ENCODE measurements around the gene PITPNM3.

The PITPNM3 gene

DNA sequence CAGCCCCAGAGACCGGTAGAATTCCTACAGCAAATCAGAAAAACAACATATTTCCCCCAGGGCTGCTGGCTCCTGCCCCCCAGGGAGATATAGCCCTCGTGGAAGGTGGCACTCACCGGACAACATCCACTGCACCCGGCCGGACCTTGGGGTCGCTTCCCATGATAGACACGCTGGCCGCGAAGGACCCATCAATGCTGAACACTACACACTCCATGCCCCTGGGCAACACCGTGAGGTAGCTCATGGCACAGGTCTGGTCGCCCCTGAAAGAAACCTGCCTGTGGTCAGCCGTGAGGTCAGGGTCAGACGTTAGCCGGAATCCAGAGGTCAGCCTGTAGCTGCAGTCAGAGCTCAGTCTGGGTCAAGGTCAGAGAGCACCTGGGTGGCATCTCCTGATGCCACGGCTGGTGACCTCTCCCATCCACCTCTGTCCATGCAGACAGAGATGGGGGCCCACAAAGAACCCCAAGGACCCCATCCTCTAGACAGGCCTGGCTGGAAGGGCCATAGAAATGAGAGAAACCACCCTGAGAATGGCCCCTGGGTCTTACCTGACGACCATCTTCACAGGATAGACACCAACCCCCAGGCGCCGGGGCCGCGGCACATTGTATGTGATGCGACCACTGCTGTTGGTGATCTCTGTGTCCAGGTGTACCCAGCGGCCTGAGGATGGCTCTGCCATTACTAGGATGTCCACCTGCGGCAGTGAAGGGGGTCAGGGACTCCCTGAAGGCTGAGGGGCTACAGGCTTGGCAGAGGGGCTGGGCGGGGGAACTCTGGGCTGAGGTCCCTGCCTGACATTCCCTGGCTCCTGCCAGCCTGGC, 92.5 kb downstream of the PITPNM3 start:
- TF ChIP-seq EZH2phosphoT487 (IDR thresholded peaks at IDR 0.05; ENCODE audit: borderline replicate concordance): no peak
- TF ChIP-seq, protein P1, sequence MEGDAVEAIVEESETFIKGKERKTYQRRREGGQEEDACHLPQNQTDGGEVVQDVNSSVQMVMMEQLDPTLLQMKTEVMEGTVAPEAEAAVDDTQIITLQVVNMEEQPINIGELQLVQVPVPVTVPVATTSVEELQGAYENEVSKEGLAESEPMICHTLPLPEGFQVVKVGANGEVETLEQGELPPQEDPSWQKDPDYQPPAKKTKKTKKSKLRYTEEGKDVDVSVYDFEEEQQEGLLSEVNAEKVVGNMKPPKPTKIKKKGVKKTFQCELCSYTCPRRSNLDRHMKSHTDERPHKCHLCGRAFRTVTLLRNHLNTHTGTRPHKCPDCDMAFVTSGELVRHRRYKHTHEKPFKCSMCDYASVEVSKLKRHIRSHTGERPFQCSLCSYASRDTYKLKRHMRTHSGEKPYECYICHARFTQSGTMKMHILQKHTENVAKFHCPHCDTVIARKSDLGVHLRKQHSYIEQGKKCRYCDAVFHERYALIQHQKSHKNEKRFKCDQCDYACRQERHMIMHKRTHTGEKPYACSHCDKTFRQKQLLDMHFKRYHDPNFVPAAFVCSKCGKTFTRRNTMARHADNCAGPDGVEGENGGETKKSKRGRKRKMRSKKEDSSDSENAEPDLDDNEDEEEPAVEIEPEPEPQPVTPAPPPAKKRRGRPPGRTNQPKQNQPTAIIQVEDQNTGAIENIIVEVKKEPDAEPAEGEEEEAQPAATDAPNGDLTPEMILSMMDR (conservative IDR thresholded peaks at IDR 0.05; ENCODE audit: low read length): no peak
- Histone ChIP-seq H3K4me2 (ENCODE audit: low read depth, low read length, poor library complexity, severe bottlenecking) (no peak overlapping the region), H3K79me2 (ENCODE audit: insufficient read depth, low read length) (no peaks in the 10 kb centered on the region), H4K20me1 (ENCODE audit: insufficient read depth, low read length, poor library complexity, severe bottlenecking) (no peaks in the 10 kb centered on the region), H3K36me3 (ENCODE audit: insufficient read depth, low read length) (no peaks in the 10 kb centered on the region), H2AFZ (ENCODE audit: low read length) (no peak overlapping the region), H3K27me3 (ENCODE audit: insufficient read depth, low read length, poor library complexity, severe bottlenecking) (no peaks in the 10 kb centered on the region), H3K4me3 (ENCODE audit: low read length, poor library complexity, severe bottlenecking) (no peak overlapping the region), H3K9me3 (ENCODE audit: insufficient read depth, low read depth, low read length) (no peaks in the 10 kb centered on the region), H3F3A (ENCODE audit: low read depth) (no peaks in the 10 kb centered on the region), H3K4me1 (ENCODE audit: insufficient read depth, low read length, poor library complexity, severe bottlenecking) (no peaks in the 10 kb centered on the region), H3K9ac (ENCODE audit: low read depth, low read length, poor library complexity, severe bottlenecking) (no peak overlapping the region), H3K9me2 (replicated peaks; ENCODE audit: low read depth, low read length) (no peaks in the 10 kb centered on the region)

GRCh38 chr17:6462692-6463091, 93.7 kb downstream of the PITPNM3 start:
- no peaks in the 10 kb centered on the region for H4K20me1 ChIP-seq (ENCODE audit: insufficient read depth, low read length, poor library complexity, severe bottlenecking)
- no peaks in the 10 kb centered on the region for H3K9me3 ChIP-seq (ENCODE audit: insufficient read depth, low read depth, low read length)

GRCh38 chr17:6461792-6462524, 94.4 kb downstream of the PITPNM3 start:
- no peaks in the 10 kb centered on the region for H3K79me2 ChIP-seq (ENCODE audit: insufficient read depth, low read length)
- H3K9me3 ChIP-seq (ENCODE audit: insufficient read depth, low read depth, low read length): no peaks in the 10 kb centered on the region
- H2AFZ ChIP-seq (ENCODE audit: low read length): no peak overlapping the region
- TF ChIP-seq EZH2phosphoT487 (IDR thresholded peaks at IDR 0.05; ENCODE audit: borderline replicate concordance): no peak
- TF ChIP-seq, protein P1 (conservative IDR thresholded peaks at IDR 0.05; ENCODE audit: low read length): no peak
- H3K9ac ChIP-seq (ENCODE audit: low read depth, low read length, poor library complexity, severe bottlenecking): no peak overlapping the region
- H3F3A ChIP-seq (ENCODE audit: low read depth): no peaks in the 10 kb centered on the region
- no peak overlapping the region for H3K4me3 ChIP-seq (ENCODE audit: low read length, poor library complexity, severe bottlenecking)
- H4K20me1 ChIP-seq (ENCODE audit: insufficient read depth, low read length, poor library complexity, severe bottlenecking): no peaks in the 10 kb centered on the region
- no peaks in the 10 kb centered on the region for H3K36me3 ChIP-seq (ENCODE audit: insufficient read depth, low read length)
- H3K27me3 ChIP-seq (ENCODE audit: insufficient read depth, low read length, poor library complexity, severe bottlenecking): no peaks in the 10 kb centered on the region
- H3K4me2 ChIP-seq (ENCODE audit: low read depth, low read length, poor library complexity, severe bottlenecking): no peak overlapping the region
- no peaks in the 10 kb centered on the region for H3K9me2 ChIP-seq (replicated peaks; ENCODE audit: low read depth, low read length)
- no peaks in the 10 kb centered on the region for H3K4me1 ChIP-seq (ENCODE audit: insufficient read depth, low read length, poor library complexity, severe bottlenecking)

More at GRCh38 chr17:6462692-6463091, 93.7 kb downstream of the PITPNM3 start:
- Histone ChIP-seq H2AFZ (ENCODE audit: low read length) (no peak overlapping the region), H3K4me2 (ENCODE audit: low read depth, low read length, poor library complexity, severe bottlenecking) (no peak overlapping the region), H3K79me2 (ENCODE audit: insufficient read depth, low read length) (no peaks in the 10 kb centered on the region), H3K36me3 (ENCODE audit: insufficient read depth, low read length) (no peaks in the 10 kb centered on the region), H3F3A (ENCODE audit: low read depth) (no peaks in the 10 kb centered on the region), H3K9me2 (replicated peaks; ENCODE audit: low read depth, low read length) (no peaks in the 10 kb centered on the region), H3K4me3 (ENCODE audit: low read length, poor library complexity, severe bottlenecking) (no peak overlapping the region), H3K9ac (ENCODE audit: low read depth, low read length, poor library complexity, severe bottlenecking) (no peak overlapping the region), H3K4me1 (ENCODE audit: insufficient read depth, low read length, poor library complexity, severe bottlenecking) (no peaks in the 10 kb centered on the region), H3K27me3 (ENCODE audit: insufficient read depth, low read length, poor library complexity, severe bottlenecking) (no peaks in the 10 kb centered on the region)
- TF ChIP-seq EZH2phosphoT487 (IDR thresholded peaks at IDR 0.05; ENCODE audit: borderline replicate concordance): no peak
- TF ChIP-seq, protein P1 (conservative IDR thresholded peaks at IDR 0.05; ENCODE audit: low read length): no peak

Measured in Loucy (cell line).